WTC11 (cell line): ENCODE results near the gene CAPSL. TPM values are rescaled to one million over a fixed set of nuclear protein-coding genes. Genes with fewer than 3 reads are reported as not detected.

Experiments used
- ATAC-seq: fragments of 200-7000 bp; cut with Tn5 transposase; 2 replicates; pipeline ENCODE4 v1.10.0; 2021; ENCODE audit warnings: mild to moderate bottlenecking, moderate library complexity
- CTCF ChIA-PET: fragments of 300-600 bp; sonication (Branson Sonifier 250); formaldehyde crosslinking; loops from one replicate; lab custom pipeline; 2021; ENCODE audit warnings: antibody characterized with exemption; lab: Charles Lee
- POLR2A ChIA-PET: fragments of 350-600 bp; sonication (Branson Sonifier 250); formaldehyde crosslinking; loops from one replicate; lab custom pipeline; 2021; ENCODE audit warnings: antibody characterized with exemption; lab: Charles Lee
- DNase-seq: peaks from one replicate; pipeline ENCODE4 v3.0.0; 2021; ENCODE audit warnings: low spot score
- H3K27ac Mint-ChIP-seq: 2 replicates; pipeline ENCODE4 v1.8.0; 2021; ENCODE audit warnings: mixed read lengths
- H3K27me3 Mint-ChIP-seq: 2 replicates; pipeline ENCODE4 v1.8.0; 2021; ENCODE audit warnings: low read depth, mild to moderate bottlenecking, moderate library complexity, mixed read lengths
- H3K36me3 Mint-ChIP-seq: 2 replicates; pipeline ENCODE4 v1.8.0; 2021; ENCODE audit warnings: mixed read lengths
- H3K4me1 Mint-ChIP-seq: 2 replicates; pipeline ENCODE4 v1.8.0; 2022; ENCODE audit warnings: mixed read lengths
- H3K4me3 Mint-ChIP-seq: 2 replicates; pipeline ENCODE4 v1.8.0; 2021; ENCODE audit warnings: mild to moderate bottlenecking, moderate library complexity, mixed read lengths
- H3K9me3 Mint-ChIP-seq: 2 replicates; pipeline ENCODE4 v1.8.0; 2021; ENCODE audit warnings: mixed read lengths
- ELF4 ChIP-seq: sonication (generic); formaldehyde crosslinking; IDR thresholded peaks from 2 replicates; pipeline ENCODE4 v1.8.1; 2022; ENCODE audit warnings: low read depth, mild to moderate bottlenecking, moderate library complexity, missing genetic modification reagents
- EMX1 ChIP-seq: fragments of 250-450 bp; sonication (Bioruptor Pico); IDR thresholded peaks from 2 replicates; pipeline ENCODE4 v1.8.0; 2021; ENCODE audit warnings: mild to moderate bottlenecking
- FOXP1 ChIP-seq: sonication (generic); formaldehyde crosslinking; IDR thresholded peaks from 2 replicates; pipeline ENCODE4 v1.8.0; 2022; ENCODE audit warnings: missing genetic modification reagents, mild to moderate bottlenecking, moderate library complexity, borderline replicate concordance
- GTF2I ChIP-seq: fragments of 250-450 bp; sonication (Bioruptor Pico); conservative IDR thresholded peaks from 2 replicates; pipeline ENCODE4 v1.4.0; 2021; ENCODE audit warnings: mild to moderate bottlenecking
- JAZF1 ChIP-seq: fragments of 250-450 bp; sonication (Bioruptor Pico); IDR thresholded peaks from 2 replicates; pipeline ENCODE4 v1.9.0; 2021; ENCODE audit warnings: moderate library complexity, mild to moderate bottlenecking, inconsistent platforms
- NFATC4 ChIP-seq: fragments of 250-450 bp; sonication (Bioruptor Pico); IDR thresholded peaks from 2 replicates; pipeline ENCODE4 v1.9.0; 2021; ENCODE audit warnings: mild to moderate bottlenecking
- NFYB ChIP-seq: sonication (generic); formaldehyde crosslinking; conservative IDR thresholded peaks from 2 replicates; pipeline ENCODE4 v1.8.0; 2022; ENCODE audit warnings: low read depth, missing genetic modification reagents
- NR1H2 ChIP-seq: sonication (generic); formaldehyde crosslinking; IDR thresholded peaks from 2 replicates; pipeline ENCODE4 v1.9.0; 2021; ENCODE audit warnings: mild to moderate bottlenecking, moderate library complexity, missing genetic modification reagents
- OVOL2 ChIP-seq: fragments of 250-450 bp; sonication (Bioruptor Pico); IDR thresholded peaks from 2 replicates; pipeline ENCODE4 v1.9.0; 2021; ENCODE audit warnings: mild to moderate bottlenecking, borderline replicate concordance
- RELA ChIP-seq: sonication (generic); formaldehyde crosslinking; IDR thresholded peaks from 2 replicates; pipeline ENCODE4 v1.8.1; 2022; ENCODE audit warnings: missing genetic modification reagents, mild to moderate bottlenecking, borderline replicate concordance
- SOX15 ChIP-seq: fragments of 250-450 bp; sonication (Bioruptor Pico); IDR thresholded peaks from 2 replicates; pipeline ENCODE4 v1.9.0; 2021; ENCODE audit warnings: mild to moderate bottlenecking
- TP53 ChIP-seq: sonication (generic); formaldehyde crosslinking; IDR thresholded peaks from 2 replicates; pipeline ENCODE4 v1.8.1; 2023; ENCODE audit warnings: mild to moderate bottlenecking, missing genetic modification reagents
- total RNA-seq: library from RNA; stranded (reverse); gene quantifications from 3 replicates; pipeline ENCODE4 v1.2.3, GENCODE V29; 2021
- TF ChIP-seq, protein P1 (sequence below): sonication (generic); formaldehyde crosslinking; IDR thresholded peaks from 2 replicates; pipeline ENCODE4 v1.8.0; 2022; ENCODE audit warnings: mild to moderate bottlenecking, missing genetic modification reagents
- TF ChIP-seq, protein P2 (sequence below): sonication (generic); formaldehyde crosslinking; IDR thresholded peaks from 2 replicates; pipeline ENCODE4 v1.8.1; 2022; ENCODE audit warnings: low read depth, missing genetic modification reagents, borderline replicate concordance
- TF ChIP-seq, protein P3 (sequence below): sonication (generic); formaldehyde crosslinking; IDR thresholded peaks from 2 replicates; pipeline ENCODE4 v1.8.1; 2023; ENCODE audit warnings: mild to moderate bottlenecking, moderate library complexity, missing genetic modification reagents
- TF ChIP-seq, protein P4 (sequence below): sonication (generic); formaldehyde crosslinking; IDR thresholded peaks from 2 replicates; pipeline ENCODE4 v1.8.0; 2023; ENCODE audit warnings: missing genetic modification reagents, mild to moderate bottlenecking, borderline replicate concordance
- TF ChIP-seq, protein P5 (sequence below): sonication (generic); formaldehyde crosslinking; IDR thresholded peaks from 2 replicates; pipeline ENCODE4 v1.8.1; 2023; ENCODE audit warnings: mild to moderate bottlenecking, missing genetic modification reagents, borderline replicate concordance
- TF ChIP-seq, protein P6 (sequence below): sonication (generic); formaldehyde crosslinking; conservative IDR thresholded peaks from 2 replicates; pipeline ENCODE4 v1.8.1; 2023; ENCODE audit warnings: mild to moderate bottlenecking, low read depth, missing genetic modification reagents, moderate library complexity

CAPSL gene
- total RNA-seq, 1 experiment from 2014 or later, result not detected

DNA sequence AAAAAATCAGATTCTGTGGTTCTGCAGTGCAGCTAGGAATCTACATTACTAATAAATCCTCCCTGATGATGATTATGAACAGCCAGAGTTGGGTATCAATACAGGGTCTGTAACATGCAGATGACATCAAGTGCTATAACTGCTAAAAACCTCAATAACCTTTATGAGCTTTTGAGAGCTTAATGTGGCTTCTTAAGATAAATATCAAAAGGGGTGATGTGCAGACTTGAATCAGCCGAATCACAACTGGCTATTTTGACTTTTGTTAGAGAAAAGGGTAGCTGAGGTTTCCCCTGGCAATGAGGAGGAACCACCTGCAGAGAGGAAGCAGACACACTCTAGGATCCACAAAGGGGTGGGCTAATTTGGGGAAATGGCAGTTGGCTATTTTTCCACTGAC, 30.2 kb downstream of the CAPSL start (continued):
- TF ChIP-seq, protein P1, sequence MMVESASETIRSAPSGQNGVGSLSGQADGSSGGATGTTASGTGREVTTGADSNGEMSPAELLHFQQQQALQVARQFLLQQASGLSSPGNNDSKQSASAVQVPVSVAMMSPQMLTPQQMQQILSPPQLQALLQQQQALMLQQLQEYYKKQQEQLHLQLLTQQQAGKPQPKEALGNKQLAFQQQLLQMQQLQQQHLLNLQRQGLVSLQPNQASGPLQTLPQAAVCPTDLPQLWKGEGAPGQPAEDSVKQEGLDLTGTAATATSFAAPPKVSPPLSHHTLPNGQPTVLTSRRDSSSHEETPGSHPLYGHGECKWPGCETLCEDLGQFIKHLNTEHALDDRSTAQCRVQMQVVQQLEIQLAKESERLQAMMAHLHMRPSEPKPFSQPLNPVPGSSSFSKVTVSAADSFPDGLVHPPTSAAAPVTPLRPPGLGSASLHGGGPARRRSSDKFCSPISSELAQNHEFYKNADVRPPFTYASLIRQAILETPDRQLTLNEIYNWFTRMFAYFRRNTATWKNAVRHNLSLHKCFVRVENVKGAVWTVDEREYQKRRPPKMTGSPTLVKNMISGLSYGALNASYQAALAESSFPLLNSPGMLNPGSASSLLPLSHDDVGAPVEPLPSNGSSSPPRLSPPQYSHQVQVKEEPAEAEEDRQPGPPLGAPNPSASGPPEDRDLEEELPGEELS, result no peak
- TF ChIP-seq, protein P2, sequence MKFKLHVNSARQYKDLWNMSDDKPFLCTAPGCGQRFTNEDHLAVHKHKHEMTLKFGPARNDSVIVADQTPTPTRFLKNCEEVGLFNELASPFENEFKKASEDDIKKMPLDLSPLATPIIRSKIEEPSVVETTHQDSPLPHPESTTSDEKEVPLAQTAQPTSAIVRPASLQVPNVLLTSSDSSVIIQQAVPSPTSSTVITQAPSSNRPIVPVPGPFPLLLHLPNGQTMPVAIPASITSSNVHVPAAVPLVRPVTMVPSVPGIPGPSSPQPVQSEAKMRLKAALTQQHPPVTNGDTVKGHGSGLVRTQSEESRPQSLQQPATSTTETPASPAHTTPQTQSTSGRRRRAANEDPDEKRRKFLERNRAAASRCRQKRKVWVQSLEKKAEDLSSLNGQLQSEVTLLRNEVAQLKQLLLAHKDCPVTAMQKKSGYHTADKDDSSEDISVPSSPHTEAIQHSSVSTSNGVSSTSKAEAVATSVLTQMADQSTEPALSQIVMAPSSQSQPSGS, result no peak
- no peak for TF ChIP-seq RELA (CRISPR knock-in tag)
- TF ChIP-seq OVOL2 (CRISPR knock-in tag), result no peak
- TF ChIP-seq, protein P3, sequence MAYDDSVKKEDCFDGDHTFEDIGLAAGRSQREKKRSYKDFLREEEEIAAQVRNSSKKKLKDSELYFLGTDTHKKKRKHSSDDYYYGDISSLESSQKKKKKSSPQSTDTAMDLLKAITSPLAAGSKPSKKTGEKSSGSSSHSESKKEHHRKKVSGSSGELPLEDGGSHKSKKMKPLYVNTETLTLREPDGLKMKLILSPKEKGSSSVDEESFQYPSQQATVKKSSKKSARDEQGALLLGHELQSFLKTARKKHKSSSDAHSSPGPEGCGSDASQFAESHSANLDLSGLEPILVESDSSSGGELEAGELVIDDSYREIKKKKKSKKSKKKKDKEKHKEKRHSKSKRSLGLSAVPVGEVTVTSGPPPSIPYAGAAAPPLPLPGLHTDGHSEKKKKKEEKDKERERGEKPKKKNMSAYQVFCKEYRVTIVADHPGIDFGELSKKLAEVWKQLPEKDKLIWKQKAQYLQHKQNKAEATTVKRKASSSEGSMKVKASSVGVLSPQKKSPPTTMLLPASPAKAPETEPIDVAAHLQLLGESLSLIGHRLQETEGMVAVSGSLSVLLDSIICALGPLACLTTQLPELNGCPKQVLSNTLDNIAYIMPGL (CRISPR knock-in tag), result no peak
- TF ChIP-seq NFYB (CRISPR knock-in tag), result no peak
- TF ChIP-seq, protein P4, sequence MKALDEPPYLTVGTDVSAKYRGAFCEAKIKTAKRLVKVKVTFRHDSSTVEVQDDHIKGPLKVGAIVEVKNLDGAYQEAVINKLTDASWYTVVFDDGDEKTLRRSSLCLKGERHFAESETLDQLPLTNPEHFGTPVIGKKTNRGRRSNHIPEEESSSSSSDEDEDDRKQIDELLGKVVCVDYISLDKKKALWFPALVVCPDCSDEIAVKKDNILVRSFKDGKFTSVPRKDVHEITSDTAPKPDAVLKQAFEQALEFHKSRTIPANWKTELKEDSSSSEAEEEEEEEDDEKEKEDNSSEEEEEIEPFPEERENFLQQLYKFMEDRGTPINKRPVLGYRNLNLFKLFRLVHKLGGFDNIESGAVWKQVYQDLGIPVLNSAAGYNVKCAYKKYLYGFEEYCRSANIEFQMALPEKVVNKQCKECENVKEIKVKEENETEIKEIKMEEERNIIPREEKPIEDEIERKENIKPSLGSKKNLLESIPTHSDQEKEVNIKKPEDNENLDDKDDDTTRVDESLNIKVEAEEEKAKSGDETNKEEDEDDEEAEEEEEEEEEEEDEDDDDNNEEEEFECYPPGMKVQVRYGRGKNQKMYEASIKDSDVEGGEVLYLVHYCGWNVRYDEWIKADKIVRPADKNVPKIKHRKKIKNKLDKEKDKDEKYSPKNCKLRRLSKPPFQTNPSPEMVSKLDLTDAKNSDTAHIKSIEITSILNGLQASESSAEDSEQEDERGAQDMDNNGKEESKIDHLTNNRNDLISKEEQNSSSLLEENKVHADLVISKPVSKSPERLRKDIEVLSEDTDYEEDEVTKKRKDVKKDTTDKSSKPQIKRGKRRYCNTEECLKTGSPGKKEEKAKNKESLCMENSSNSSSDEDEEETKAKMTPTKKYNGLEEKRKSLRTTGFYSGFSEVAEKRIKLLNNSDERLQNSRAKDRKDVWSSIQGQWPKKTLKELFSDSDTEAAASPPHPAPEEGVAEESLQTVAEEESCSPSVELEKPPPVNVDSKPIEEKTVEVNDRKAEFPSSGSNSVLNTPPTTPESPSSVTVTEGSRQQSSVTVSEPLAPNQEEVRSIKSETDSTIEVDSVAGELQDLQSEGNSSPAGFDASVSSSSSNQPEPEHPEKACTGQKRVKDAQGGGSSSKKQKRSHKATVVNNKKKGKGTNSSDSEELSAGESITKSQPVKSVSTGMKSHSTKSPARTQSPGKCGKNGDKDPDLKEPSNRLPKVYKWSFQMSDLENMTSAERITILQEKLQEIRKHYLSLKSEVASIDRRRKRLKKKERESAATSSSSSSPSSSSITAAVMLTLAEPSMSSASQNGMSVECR (CRISPR knock-in tag), result no peak
- TF ChIP-seq NR1H2 (CRISPR knock-in tag), result no peak

DNA sequence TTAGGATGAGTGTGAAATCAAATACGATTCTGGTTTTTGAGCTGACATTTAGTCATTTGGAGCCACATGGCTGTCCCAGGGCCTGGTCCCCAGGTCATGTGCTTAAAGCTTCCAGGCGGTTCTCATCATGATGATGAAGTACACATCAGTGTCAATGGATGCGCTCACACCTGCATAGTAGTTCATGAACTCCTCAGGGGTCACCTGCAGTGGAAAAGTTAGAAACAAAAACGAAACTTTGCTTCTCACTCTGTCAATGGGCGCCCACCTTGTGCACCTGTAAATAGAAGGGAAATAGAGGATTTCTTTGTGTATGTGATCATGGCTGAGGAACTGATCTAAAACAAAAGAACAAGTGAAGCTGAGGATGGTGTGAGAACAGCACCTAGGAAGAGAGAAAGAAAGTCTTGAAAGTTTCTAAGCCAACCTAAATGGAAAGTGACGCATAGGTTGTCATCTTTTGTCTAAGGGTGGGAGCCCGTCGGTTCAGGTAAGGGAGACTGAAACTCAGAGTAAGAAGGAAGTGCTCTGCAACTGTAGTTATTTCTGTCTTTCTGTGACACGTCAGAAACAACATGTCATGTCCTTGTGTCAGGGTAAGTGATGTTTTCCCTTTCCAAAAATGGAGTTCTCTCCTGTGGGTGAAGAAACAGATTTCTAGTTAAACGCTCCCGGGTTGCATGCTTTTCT, 33.8 kb downstream of the CAPSL start:
- Mint-ChIP-seq H3K27me3 (peaks cover 10% of the 10 kb centered on the region; the same call in 1 of the 2 replicates), H3K4me1 (peaks cover 10% of the 10 kb centered on the region), H3K9me3 (peaks cover 21% of the 10 kb centered on the region), H3K36me3 (no peaks in the 10 kb centered on the region), H3K27ac (no peak overlapping the region), H3K4me3 (no peak overlapping the region)
- no peak for ATAC-seq
- DNase-seq, result no peak
- CTCF ChIA-PET, result no interaction called here
- POLR2A ChIA-PET, result no interaction called here
- TF ChIP-seq, protein P5, sequence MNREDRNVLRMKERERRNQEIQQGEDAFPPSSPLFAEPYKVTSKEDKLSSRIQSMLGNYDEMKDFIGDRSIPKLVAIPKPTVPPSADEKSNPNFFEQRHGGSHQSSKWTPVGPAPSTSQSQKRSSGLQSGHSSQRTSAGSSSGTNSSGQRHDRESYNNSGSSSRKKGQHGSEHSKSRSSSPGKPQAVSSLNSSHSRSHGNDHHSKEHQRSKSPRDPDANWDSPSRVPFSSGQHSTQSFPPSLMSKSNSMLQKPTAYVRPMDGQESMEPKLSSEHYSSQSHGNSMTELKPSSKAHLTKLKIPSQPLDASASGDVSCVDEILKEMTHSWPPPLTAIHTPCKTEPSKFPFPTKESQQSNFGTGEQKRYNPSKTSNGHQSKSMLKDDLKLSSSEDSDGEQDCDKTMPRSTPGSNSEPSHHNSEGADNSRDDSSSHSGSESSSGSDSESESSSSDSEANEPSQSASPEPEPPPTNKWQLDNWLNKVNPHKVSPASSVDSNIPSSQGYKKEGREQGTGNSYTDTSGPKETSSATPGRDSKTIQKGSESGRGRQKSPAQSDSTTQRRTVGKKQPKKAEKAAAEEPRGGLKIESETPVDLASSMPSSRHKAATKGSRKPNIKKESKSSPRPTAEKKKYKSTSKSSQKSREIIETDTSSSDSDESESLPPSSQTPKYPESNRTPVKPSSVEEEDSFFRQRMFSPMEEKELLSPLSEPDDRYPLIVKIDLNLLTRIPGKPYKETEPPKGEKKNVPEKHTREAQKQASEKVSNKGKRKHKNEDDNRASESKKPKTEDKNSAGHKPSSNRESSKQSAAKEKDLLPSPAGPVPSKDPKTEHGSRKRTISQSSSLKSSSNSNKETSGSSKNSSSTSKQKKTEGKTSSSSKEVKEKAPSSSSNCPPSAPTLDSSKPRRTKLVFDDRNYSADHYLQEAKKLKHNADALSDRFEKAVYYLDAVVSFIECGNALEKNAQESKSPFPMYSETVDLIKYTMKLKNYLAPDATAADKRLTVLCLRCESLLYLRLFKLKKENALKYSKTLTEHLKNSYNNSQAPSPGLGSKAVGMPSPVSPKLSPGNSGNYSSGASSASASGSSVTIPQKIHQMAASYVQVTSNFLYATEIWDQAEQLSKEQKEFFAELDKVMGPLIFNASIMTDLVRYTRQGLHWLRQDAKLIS (CRISPR knock-in tag), result no peak
- TF ChIP-seq JAZF1 (no peak), EMX1 (no peak), SOX15 (CRISPR knock-in tag) (no peak), NFATC4 (CRISPR knock-in tag) (no peak), ELF4 (CRISPR knock-in tag) (no peak), FOXP1 (CRISPR knock-in tag) (no peak), TP53 (CRISPR knock-in tag) (no peak), GTF2I (no peak)
- TF ChIP-seq, protein P6, sequence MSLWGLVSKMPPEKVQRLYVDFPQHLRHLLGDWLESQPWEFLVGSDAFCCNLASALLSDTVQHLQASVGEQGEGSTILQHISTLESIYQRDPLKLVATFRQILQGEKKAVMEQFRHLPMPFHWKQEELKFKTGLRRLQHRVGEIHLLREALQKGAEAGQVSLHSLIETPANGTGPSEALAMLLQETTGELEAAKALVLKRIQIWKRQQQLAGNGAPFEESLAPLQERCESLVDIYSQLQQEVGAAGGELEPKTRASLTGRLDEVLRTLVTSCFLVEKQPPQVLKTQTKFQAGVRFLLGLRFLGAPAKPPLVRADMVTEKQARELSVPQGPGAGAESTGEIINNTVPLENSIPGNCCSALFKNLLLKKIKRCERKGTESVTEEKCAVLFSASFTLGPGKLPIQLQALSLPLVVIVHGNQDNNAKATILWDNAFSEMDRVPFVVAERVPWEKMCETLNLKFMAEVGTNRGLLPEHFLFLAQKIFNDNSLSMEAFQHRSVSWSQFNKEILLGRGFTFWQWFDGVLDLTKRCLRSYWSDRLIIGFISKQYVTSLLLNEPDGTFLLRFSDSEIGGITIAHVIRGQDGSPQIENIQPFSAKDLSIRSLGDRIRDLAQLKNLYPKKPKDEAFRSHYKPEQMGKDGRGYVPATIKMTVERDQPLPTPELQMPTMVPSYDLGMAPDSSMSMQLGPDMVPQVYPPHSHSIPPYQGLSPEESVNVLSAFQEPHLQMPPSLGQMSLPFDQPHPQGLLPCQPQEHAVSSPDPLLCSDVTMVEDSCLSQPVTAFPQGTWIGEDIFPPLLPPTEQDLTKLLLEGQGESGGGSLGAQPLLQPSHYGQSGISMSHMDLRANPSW (CRISPR knock-in tag), result no peak
- TF ChIP-seq, protein P2, result no peak
